ENCODE data around the gene IGFLR1. TPM values are rescaled to one million over a fixed set of nuclear protein-coding genes. Genes with fewer than 3 reads are reported as not detected.

Gene IGFLR1
- total RNA-seq, 6 experiments from 2014 or later = 16.3 to 58.9 (median 29.3) TPM

DNA sequence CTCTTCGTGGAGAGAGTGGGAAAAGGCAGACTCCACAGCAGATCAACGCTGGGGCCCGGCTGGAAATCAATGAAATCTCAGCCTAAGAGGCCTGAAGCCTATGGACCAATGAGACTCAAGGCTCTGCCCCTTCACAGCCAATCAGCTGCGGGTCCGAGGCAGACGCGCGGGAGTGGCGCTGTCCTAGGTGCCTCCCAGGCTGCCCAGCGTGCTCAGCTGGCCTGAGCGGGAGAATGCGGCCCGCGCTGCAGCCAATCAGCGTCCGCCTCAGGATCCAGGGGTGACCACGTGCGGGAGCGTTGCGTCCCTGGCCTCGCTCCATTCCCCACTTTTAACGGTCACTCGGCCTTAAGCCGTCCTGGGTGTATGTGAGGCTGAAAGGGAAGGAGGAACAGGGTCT, 38.0 kb downstream of the IGFLR1 start, which contains the start of gene ZBTB32:
Gene ZBTB32, plus strand, starts transcription at position 341 of the 400 bp plus-strand sequence. CDS start 10,069 bp downstream, outside the sequence.
- no peak within 1 kb of the TSS for H3K4me3 ChIP-seq
- intact Hi-C loops (cut with DNase I) = no loop called here
- no peak for TF ChIP-seq POLR2A (IDR thresholded peaks at IDR 0.05)
- TF ChIP-seq, protein P1, sequence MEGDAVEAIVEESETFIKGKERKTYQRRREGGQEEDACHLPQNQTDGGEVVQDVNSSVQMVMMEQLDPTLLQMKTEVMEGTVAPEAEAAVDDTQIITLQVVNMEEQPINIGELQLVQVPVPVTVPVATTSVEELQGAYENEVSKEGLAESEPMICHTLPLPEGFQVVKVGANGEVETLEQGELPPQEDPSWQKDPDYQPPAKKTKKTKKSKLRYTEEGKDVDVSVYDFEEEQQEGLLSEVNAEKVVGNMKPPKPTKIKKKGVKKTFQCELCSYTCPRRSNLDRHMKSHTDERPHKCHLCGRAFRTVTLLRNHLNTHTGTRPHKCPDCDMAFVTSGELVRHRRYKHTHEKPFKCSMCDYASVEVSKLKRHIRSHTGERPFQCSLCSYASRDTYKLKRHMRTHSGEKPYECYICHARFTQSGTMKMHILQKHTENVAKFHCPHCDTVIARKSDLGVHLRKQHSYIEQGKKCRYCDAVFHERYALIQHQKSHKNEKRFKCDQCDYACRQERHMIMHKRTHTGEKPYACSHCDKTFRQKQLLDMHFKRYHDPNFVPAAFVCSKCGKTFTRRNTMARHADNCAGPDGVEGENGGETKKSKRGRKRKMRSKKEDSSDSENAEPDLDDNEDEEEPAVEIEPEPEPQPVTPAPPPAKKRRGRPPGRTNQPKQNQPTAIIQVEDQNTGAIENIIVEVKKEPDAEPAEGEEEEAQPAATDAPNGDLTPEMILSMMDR (IDR thresholded peaks at IDR 0.05) = no peak
- no peaks in the 10 kb centered on the region for H3K4me1 ChIP-seq
- no peaks in the 10 kb centered on the region for H3K27me3 ChIP-seq
- DNase-seq = no peak
- no peaks in the 10 kb centered on the region for H3K9me3 ChIP-seq
- WGBS (ENCODE audit: insufficient coverage, low coverage, low lambda C conversion rate, missing lambda C conversion rate) = 20% methylated on average over 1 of the region's 24 CpGs
- no peak within 1 kb of the TSS for H3K27ac ChIP-seq
- H3K36me3 ChIP-seq = no peaks in the 10 kb centered on the region
- ATAC-seq = no peak

DNA sequence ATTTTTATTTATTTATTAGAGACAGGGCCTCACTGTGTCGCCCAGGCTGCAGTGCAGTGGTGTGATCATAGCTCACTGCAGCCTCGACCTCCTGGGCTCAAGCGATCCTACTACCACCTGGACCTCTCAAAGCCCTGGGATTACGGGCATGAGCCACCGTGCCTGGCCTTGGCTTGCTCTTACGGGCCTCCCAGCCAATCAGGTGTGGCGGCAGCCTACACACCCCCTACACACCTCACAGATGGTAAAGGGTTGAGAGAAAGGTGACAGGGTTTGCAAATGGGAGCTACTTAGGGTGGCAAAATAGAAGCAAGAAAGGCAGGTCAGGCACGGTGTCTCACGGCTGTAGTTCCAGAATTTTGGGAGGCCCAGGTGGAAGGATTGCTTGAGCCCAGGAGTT, 38.9 kb downstream of the IGFLR1 start:
- TF ChIP-seq, protein P1 (IDR thresholded peaks at IDR 0.05) = no peak
- TF ChIP-seq POLR2A (IDR thresholded peaks at IDR 0.05) = no peak
- Histone ChIP-seq H3K9me3 (no peaks in the 10 kb centered on the region), H3K4me3 (no peak overlapping the region), H3K36me3 (no peaks in the 10 kb centered on the region), H3K27ac (no peak overlapping the region), H3K27me3 (no peaks in the 10 kb centered on the region), H3K4me1 (no peaks in the 10 kb centered on the region)
- no peak for DNase-seq
- intact Hi-C loops (cut with DNase I) = no loop called here
- ATAC-seq = no peak
- 63% methylated on average over 6 of the region's 9 CpGs for WGBS (ENCODE audit: insufficient coverage, low coverage, low lambda C conversion rate, missing lambda C conversion rate)

DNA sequence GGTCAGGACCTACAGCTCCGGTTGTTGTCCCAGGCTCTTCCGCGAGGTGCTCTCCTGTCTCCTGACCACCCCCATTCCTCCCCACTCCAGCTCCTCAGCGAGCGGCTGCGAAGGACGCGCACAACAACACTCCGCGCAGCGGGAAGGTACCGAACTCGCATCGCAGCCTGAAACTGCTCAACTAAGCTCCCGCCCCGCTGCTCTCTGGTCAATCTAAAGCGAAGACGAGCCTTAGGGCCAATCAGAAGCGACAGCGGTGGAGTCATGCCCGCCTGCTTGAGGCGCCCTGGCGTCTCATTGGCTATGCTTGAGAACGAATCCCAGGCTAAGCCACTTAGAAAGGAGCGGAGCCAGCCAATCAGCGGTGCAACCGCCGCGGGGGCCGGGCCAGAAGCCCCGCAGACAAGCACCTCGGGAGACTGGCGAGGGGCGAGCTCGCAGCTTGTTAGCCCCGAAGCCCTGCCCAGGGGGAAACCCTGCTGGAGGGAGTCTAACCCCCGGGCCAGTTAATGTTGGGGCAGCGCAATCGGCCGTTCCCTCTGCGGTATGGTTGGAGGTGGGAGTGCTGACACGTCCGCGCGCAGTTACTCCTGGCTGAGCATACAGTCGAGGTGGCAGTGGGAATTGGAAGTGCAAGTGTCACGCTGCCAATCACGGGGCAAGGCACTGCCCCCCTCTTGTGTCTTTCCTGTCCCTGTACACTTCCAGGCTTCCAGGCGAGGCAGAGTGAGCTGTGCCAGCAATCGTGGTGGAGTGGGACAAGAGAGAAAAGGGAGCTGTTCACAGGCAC, 39.8 kb downstream of the IGFLR1 start:
- Histone ChIP-seq H3K9me3 (no peaks in the 10 kb centered on the region), H3K27ac (no peak overlapping the region), H3K4me3 (peak overlapping the region; percentile 31 to 59 (median 52)), H3K4me1 (no peaks in the 10 kb centered on the region), H3K27me3 (no peaks in the 10 kb centered on the region), H3K36me3 (no peaks in the 10 kb centered on the region)
- WGBS (ENCODE audit: insufficient coverage, low coverage, low lambda C conversion rate, missing lambda C conversion rate) = 1% methylated on average over 30 of the region's 50 CpGs
- DNase-seq = peak; percentile 94 to 96 (median 95)
- intact Hi-C loops (cut with DNase I) = no loop called here
- ATAC-seq = peak; percentile 99 to 100 (median 99)
- peak; percentile 14 for TF ChIP-seq POLR2A (IDR thresholded peaks at IDR 0.05)
- TF ChIP-seq, protein P1 (IDR thresholded peaks at IDR 0.05) = no peak

DNA sequence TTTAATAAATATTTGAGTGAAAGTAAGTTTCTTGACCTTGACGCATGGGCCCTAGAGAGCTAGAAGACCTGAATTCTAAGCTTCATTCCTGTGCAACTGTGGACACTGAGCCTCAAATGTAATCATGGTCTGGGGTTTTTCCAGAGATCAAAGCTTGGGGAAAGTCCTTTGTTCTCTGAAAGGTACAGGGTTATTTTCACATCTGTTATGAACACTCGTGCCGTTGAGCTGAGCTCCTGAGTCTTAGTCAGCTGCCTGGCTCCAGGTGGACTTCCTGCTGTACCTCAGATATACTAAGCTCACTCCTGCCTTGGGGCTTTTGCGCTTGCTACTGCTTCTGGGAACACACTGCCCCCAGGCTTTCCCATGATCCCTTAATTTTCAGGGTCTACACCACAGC, 45.4 kb downstream of the IGFLR1 start:
- no peak for DNase-seq
- Histone ChIP-seq H3K9me3 (no peaks in the 10 kb centered on the region), H3K27ac (no peak overlapping the region), H3K36me3 (no peaks in the 10 kb centered on the region), H3K27me3 (no peaks in the 10 kb centered on the region), H3K4me1 (no peaks in the 10 kb centered on the region), H3K4me3 (no peak overlapping the region)
- intact Hi-C loops (cut with DNase I) = loop anchor here (10.0 kb wide), 2 partner anchors 128 to 138 kb away; no protein-coding TSS in a partner anchor
- WGBS (ENCODE audit: insufficient coverage, low coverage, low lambda C conversion rate, missing lambda C conversion rate) = 69% methylated on average over 4 of the region's 4 CpGs
- no peak for ATAC-seq
- TF ChIP-seq, protein P1 (IDR thresholded peaks at IDR 0.05) = no peak
- TF ChIP-seq POLR2A (IDR thresholded peaks at IDR 0.05) = no peak
